Measurements from ENCODE around the gene TUBA1B.
"Not testable (repeated sequence)": the region's sequence is repeated elsewhere in the genome, so short reads cannot be mapped to it uniquely, and the experiment has no call there.

Gene TUBA1B

GRCh38 chr12:49131051-49131893 is at the start of gene TUBA1B:
Gene TUBA1B, minus strand, starts transcription at chr12:49131395. Its CDS starts 95 bp downstream, at chr12:49131300.
- DNase-seq (ENCODE audit: low read depth in 2 of 2) = peak; percentile 84 to 87

GRCh38 chr12:49174218-49174617 is 43.0 kb upstream of the TUBA1B start:
- no peak for DNase-seq (ENCODE audit: low read depth in 2 of 2)

GRCh38 chr12:49170924-49171323 is 39.7 kb upstream of the TUBA1B start:
- no peak for DNase-seq (ENCODE audit: low read depth in 2 of 2)

- DNase-seq (ENCODE audit: low read depth in 2 of 2) = no peak
These were observed 33.9 kb upstream of the TUBA1B start for GRCh38 chr12:49165114-49165513.

GRCh38 chr12:49161901-49162300 is 30.7 kb upstream of the TUBA1B start:
- not testable (repeated sequence) for DNase-seq (ENCODE audit: low read depth in 2 of 2)

GRCh38 chr12:49161092-49161795 is 30.0 kb upstream of the TUBA1B start:
- DNase-seq (ENCODE audit: low read depth in 2 of 2) = no peak

GRCh38 chr12:49160399-49160798 is 29.2 kb upstream of the TUBA1B start:
- DNase-seq (ENCODE audit: low read depth in 2 of 2) = no peak

GRCh38 chr12:49154221-49154620 is 23.0 kb upstream of the TUBA1B start:
- DNase-seq (ENCODE audit: low read depth in 2 of 2) = no peak

- DNase-seq (ENCODE audit: low read depth in 2 of 2) = no peak
These were observed 16.2 kb upstream of the TUBA1B start for GRCh38 chr12:49147384-49147783.

- no peak for DNase-seq (ENCODE audit: low read depth in 2 of 2)
These were observed 15.2 kb upstream of the TUBA1B start for GRCh38 chr12:49146406-49146805.

- DNase-seq (ENCODE audit: low read depth in 2 of 2) = no peak
These were observed 13.2 kb upstream of the TUBA1B start for GRCh38 chr12:49144384-49144783.

GRCh38 chr12:49138999-49139398 is 7.8 kb upstream of the TUBA1B start:
- no peak for DNase-seq (ENCODE audit: low read depth in 2 of 2)

- no peak for DNase-seq (ENCODE audit: low read depth in 2 of 2)
These were observed 7.4 kb upstream of the TUBA1B start for GRCh38 chr12:49138587-49138986.

GRCh38 chr12:49137476-49137875 is 6.3 kb upstream of the TUBA1B start:
- no peak for DNase-seq (ENCODE audit: low read depth in 2 of 2)

GRCh38 chr12:49136997-49137396 is 5.8 kb upstream of the TUBA1B start:
- DNase-seq (ENCODE audit: low read depth in 2 of 2) = not testable (repeated sequence)

- no peak for DNase-seq (ENCODE audit: low read depth in 2 of 2)
These were observed 2.4 kb upstream of the TUBA1B start for GRCh38 chr12:49133590-49133989.

GRCh38 chr12:49133014-49133413 is 1.8 kb upstream of the TUBA1B start:
- DNase-seq (ENCODE audit: low read depth in 2 of 2) = no peak

- DNase-seq (ENCODE audit: low read depth in 2 of 2) = no peak
These were observed 783 bp upstream of the TUBA1B start for GRCh38 chr12:49131894-49132461.

GRCh38 chr12:49130151-49131050 is 794 bp downstream of the TUBA1B start:
- DNase-seq (ENCODE audit: low read depth in 2 of 2) = peak; percentile 89 to 91

- DNase-seq (ENCODE audit: low read depth in 2 of 2) = no peak
These were observed 1.7 kb downstream of the TUBA1B start for GRCh38 chr12:49129332-49130150.

GRCh38 chr12:49127971-49128370 is 3.2 kb downstream of the TUBA1B start:
- DNase-seq (ENCODE audit: low read depth in 2 of 2) = not testable (repeated sequence)

All from stimulated activated CD4-positive, alpha-beta T cell treated with anti-CD3 and anti-CD28 coated beads, Interleukin-15, amount 100 ng/mL, for 48 hours (primary cell).